Temporal lobe (tissue), 1 donor: ENCODE results near the gene CHD5. TPM values are rescaled to one million over a fixed set of nuclear protein-coding genes. Genes with fewer than 3 reads are reported as not detected.

Experiments
- total RNA-seq: library from RNA; depleted of rRNA; stranded (reverse); fragments of >200 nt; gene quantifications from one replicate; pipeline ENCODE4 v1.2.3, GENCODE V29; 2014

Gene CHD5
- total RNA-seq, 1 donor from 2014 or later: 35.2 TPM

Other genes starting within 250 kb of the CHD5 start
- 6.9 TPM for gene NPHP4, start 187.9 kb downstream of the CHD5 start, total RNA-seq
- gene KCNAB2, start 134.4 kb downstream of the CHD5 start, total RNA-seq: 9.1 TPM
- 313 TPM for gene RPL22, start 19.3 kb upstream of the CHD5 start, total RNA-seq
- 6.1 TPM for gene RNF207, start 25.8 kb upstream of the CHD5 start, total RNA-seq
- gene ICMT, start 55.6 kb upstream of the CHD5 start, total RNA-seq: 15.0 TPM
- gene HES3, start 63.9 kb upstream of the CHD5 start, total RNA-seq: not detected
- gene GPR153, start 80.8 kb upstream of the CHD5 start, total RNA-seq: 18.4 TPM
- 44.3 TPM for gene ACOT7, start 213.4 kb upstream of the CHD5 start, total RNA-seq
- gene HES2, start 239.6 kb upstream of the CHD5 start, total RNA-seq: not detected
- under 0.01 TPM for gene ESPN, start 244.5 kb upstream of the CHD5 start, total RNA-seq